K562 (cell line): ENCODE results near the gene DAP. TPM values are rescaled to one million over a fixed set of nuclear protein-coding genes. Genes with fewer than 3 reads are reported as not detected.

ENCODE experiments used
- ATAC-seq: fragments of 200-7000 bp; cut with Tn5 transposase; 3 replicates; pipeline ENCODE4 v1.9.1; 2020; ENCODE audit warnings: moderate library complexity
- BruUV-seq: library from RNA; stranded (reverse); fragments of 400-500 nt; replicated peaks from 2 replicates; lab custom pipeline; 2021; lab: Mats Ljungman, UMichigan
- CTCF ChIA-PET: fragments of 300-600 bp; formaldehyde crosslinking; extraction: SDS; loops from one replicate; lab custom pipeline; 2021; ENCODE audit warnings: low intra/inter-chr PET ratio; lab: Yijun Ruan, JAX
- POLR2A ChIA-PET: fragments of 300-600, 350-650 bp; sonication (Branson Sonifier 250); formaldehyde crosslinking; extraction: SDS; loops from one replicate; lab custom pipeline; 2021; ENCODE audit warnings: antibody characterized with exemption, inconsistent platforms; lab: Yijun Ruan, JAX
- DNase-seq, 4 experiments: peaks; one replicate each; pipeline versions ENCODE4 v3.0.0 to v3.0.0-alpha.2; 2011 to 2018; ENCODE audit warnings: low spot score in 3 of 4, mixed read lengths in 3 of 4; ENCODE audit errors: extremely low read depth in 1 of 4
- FAIRE-seq: peaks from 2 replicates; lab custom pipeline; 2011; peaks lifted over from hg19 to GRCh38; lab: Jason Lieb, UNC
- H2AFZ ChIP-seq: 2 replicates; pipeline ENCODE4 v1.6.0; 2011; ENCODE audit warnings: low read depth, low read length, control low read depth, inconsistent platforms
- H3K27ac ChIP-seq: fragments of 200-600 bp; 3 replicates; pipeline ENCODE4 v1.8.0; 2011; ENCODE audit warnings: low read depth, mild to moderate bottlenecking, control low read depth, inconsistent platforms, low read length, moderate library complexity, mixed read lengths; ENCODE audit errors: extremely low read depth
- H3K27me3 ChIP-seq, 2 experiments: fragments of 300-600 bp in 1 of 2; 2 replicates in 1 of 2; 3 replicates in 1 of 2; pipeline versions ENCODE4 v1.6.0 to v1.8.0; 2011; ENCODE audit warnings: inconsistent platforms in 2 of 2, low read length in 2 of 2, mild to moderate bottlenecking in 1 of 2, mixed read lengths in 1 of 2, moderate library complexity in 1 of 2; ENCODE audit not compliant: control insufficient read depth in 2 of 2, insufficient read depth in 2 of 2
- H3K36me3 ChIP-seq: fragments of 300-600 bp; 3 replicates; pipeline ENCODE4 v1.8.0; 2011; ENCODE audit warnings: mild to moderate bottlenecking, low read length, inconsistent platforms; ENCODE audit not compliant: control insufficient read depth, insufficient read depth
- H3K4me1 ChIP-seq, 2 experiments: fragments of 200-600 bp in 1 of 2; replicated peaks in 1 of 2; 2 replicates in 1 of 2; 3 replicates in 1 of 2; pipeline versions ENCODE4 v1.5.1 to v1.8.0; 2011; ENCODE audit warnings: inconsistent platforms in 2 of 2, low read length in 2 of 2, mild to moderate bottlenecking in 1 of 2, mixed read lengths in 1 of 2, moderate library complexity in 1 of 2; ENCODE audit not compliant: control insufficient read depth in 2 of 2, insufficient read depth in 2 of 2
- H3K4me2 ChIP-seq: 2 replicates; pipeline ENCODE4 v1.6.1; 2011; ENCODE audit warnings: low read length, control low read depth, inconsistent platforms, mixed read lengths; ENCODE audit not compliant: insufficient read depth
- H3K4me3 ChIP-seq: fragments of 200-600 bp; sonication (generic), shearing (Covaris generic); 2 replicates; pipeline ENCODE4 v1.5.1; 2016; ENCODE audit warnings: control low read depth, inconsistent platforms
- H3K79me2 ChIP-seq: fragments of 200-600 bp; 3 replicates; pipeline ENCODE4 v1.8.0; 2011; ENCODE audit warnings: low read length, inconsistent platforms; ENCODE audit not compliant: control insufficient read depth, insufficient read depth
- H3K9ac ChIP-seq, 2 experiments: 2 replicates each; pipeline versions ENCODE4 v1.6.0 to v1.6.1; 2011; ENCODE audit warnings: low read depth in 2 of 2, low read length in 2 of 2, control low read depth in 1 of 2, inconsistent platforms in 1 of 2, mild to moderate bottlenecking in 1 of 2, mixed read lengths in 1 of 2; ENCODE audit not compliant: insufficient read depth in 1 of 2
- H3K9me1 ChIP-seq: one replicate; pipeline ENCODE4 v1.6.0; 2011; ENCODE audit warnings: inconsistent platforms, mild to moderate bottlenecking, low read length, moderate library complexity; ENCODE audit not compliant: control insufficient read depth, insufficient read depth
- H3K9me3 ChIP-seq: replicated peaks from 2 replicates; pipeline ENCODE4 v1.5.1; 2011; ENCODE audit warnings: low read depth, low read length, inconsistent platforms; ENCODE audit not compliant: control insufficient read depth, insufficient read depth
- H4K20me1 ChIP-seq: replicated peaks from 2 replicates; pipeline ENCODE4 v1.6.1; 2011; ENCODE audit warnings: low read length, inconsistent platforms, mixed read lengths; ENCODE audit not compliant: control insufficient read depth, insufficient read depth
- CBX8 ChIP-seq: fragments of 200-600 bp; sonication (generic); IDR thresholded peaks from 2 replicates; pipeline ENCODE4 v1.6.1; 2012; ENCODE audit warnings: borderline replicate concordance, mixed run types, low read depth, mild to moderate bottlenecking, moderate library complexity, mixed read lengths, low read length, control low read depth, inconsistent platforms; ENCODE audit not compliant: poor library complexity, severe bottlenecking; ENCODE audit errors: extremely low read depth
- CTBP1 ChIP-seq: fragments of 450-650 bp; IDR thresholded peaks from 2 replicates; pipeline ENCODE4 v1.6.1; 2016; ENCODE audit warnings: borderline replicate concordance
- FOXM1 ChIP-seq, 2 experiments: fragments of 450-650 bp in 1 of 2; sonication (generic) in 1 of 2; formaldehyde crosslinking in 1 of 2; IDR thresholded peaks; 2 replicates each; pipeline versions ENCODE4 v1.6.1 to v1.9.0; 2017 to 2022; ENCODE audit warnings: low read depth in 2 of 2, mild to moderate bottlenecking in 2 of 2, missing genetic modification reagents in 1 of 2, moderate library complexity in 1 of 2
- KLF13 ChIP-seq: fragments of 450-650 bp; IDR thresholded peaks from 2 replicates; pipeline ENCODE4 v1.6.1; 2016; ENCODE audit warnings: missing genetic modification characterization, low read depth, mild to moderate bottlenecking, missing compliant biosample characterization, moderate library complexity, borderline replicate concordance
- KLF6 ChIP-seq: fragments of 250-450 bp; sonication (Bioruptor Pico); IDR thresholded peaks from 2 replicates; pipeline ENCODE4 v1.4.0; 2020; ENCODE audit warnings: mild to moderate bottlenecking, moderate library complexity, borderline replicate concordance
- NFRKB ChIP-seq: fragments of 450-650 bp; IDR thresholded peaks from 2 replicates; pipeline ENCODE4 v1.6.1; 2016; ENCODE audit warnings: low read depth
- PHTF2 ChIP-seq: fragments of 250-450 bp; sonication (Bioruptor Pico); IDR thresholded peaks from 2 replicates; pipeline ENCODE4 v1.5.0; 2021; ENCODE audit warnings: mild to moderate bottlenecking
- POU5F1 ChIP-seq: fragments of 150-350 bp; IDR thresholded peaks from 2 replicates; pipeline ENCODE4 v1.6.1; 2014; ENCODE audit warnings: borderline replicate concordance, low read length, low read depth, mild to moderate bottlenecking; ENCODE audit not compliant: partially characterized antibody
- RAD51 ChIP-seq: fragments of 450-650 bp; IDR thresholded peaks from 2 replicates; pipeline ENCODE4 v1.7.1; 2016; ENCODE audit warnings: low read depth, mild to moderate bottlenecking, borderline replicate concordance
- RHOXF2B ChIP-seq: fragments of 250-450 bp; sonication (Bioruptor Pico); conservative IDR thresholded peaks from 2 replicates; pipeline ENCODE4 v1.5.1; 2021
- SRSF1 ChIP-seq: fragments of 200-400 bp; formaldehyde crosslinking; IDR thresholded peaks from 2 replicates; pipeline ENCODE4 v1.6.1; 2017; ENCODE audit warnings: mild to moderate bottlenecking, low read depth, low read length, moderate library complexity
- THAP12 ChIP-seq: fragments of 250-450 bp; sonication (Bioruptor Pico); IDR thresholded peaks from 2 replicates; pipeline ENCODE4 v1.9.0; 2021; ENCODE audit warnings: mild to moderate bottlenecking, inconsistent platforms
- WGBS: fragments of 100-300 bp; shearing (Covaris generic); methylation state at CpG from one replicate; pipeline ENCODE4 v1.1.6; 2016; ENCODE audit warnings: low coverage, mixed read lengths; ENCODE audit not compliant: insufficient coverage; ENCODE audit errors: missing lambda C conversion rate; 5-methylcytosine and 5-hydroxymethylcytosine counted together
- in situ Hi-C: fragments of 300-500 bp; cut with MboI; formaldehyde crosslinking; loops from 4 replicates; pipeline ENCODE4 v1.15.0; 2018; ENCODE audit warnings: inconsistent platforms, mixed read lengths
- intact Hi-C: fragments of 100-400 bp; cut with micrococcal nuclease; formaldehyde crosslinking; loops from 2 replicates; pipeline ENCODE4 v1.14.2; 2022
- polyA plus RNA-seq, 8 experiments: library from polyadenylated mRNA; depleted of rRNA in 4 of 8; stranded (reverse) in 5 of 8; unstranded in 3 of 8; fragments of >200 nt; fragmentation: Nextera tagmentation in 2 of 8; fragmentation: Illumina TruSeq in 1 of 8; extraction: Ambion mirVana in 2 of 8; extraction: Trizol in 1 of 8; gene quantifications; 2 replicates each; pipeline versions ENCODE4 v1.2.1 to v1.2.3, GENCODE V29; 2011 to 2014; ENCODE audit warnings: inconsistent platforms in 1 of 8, missing spikeins in 1 of 8
- total RNA-seq, 7 experiments: library from RNA; depleted of rRNA in 6 of 7; stranded (reverse); fragments of >200 nt in 6 of 7; fragmentation: Illumina TruSeq in 2 of 7; extraction: Trizol in 2 of 7; gene quantifications; 2 replicates each; pipeline versions ENCODE4 v1.2.1 to v1.2.3, GENCODE V29; 2011 to 2021; ENCODE audit warnings: low replicate concordance in 1 of 7
- TF ChIP-seq, protein P1 (sequence below): fragments of 200-800 bp; sonication (Bioruptor generic); IDR thresholded peaks from 2 replicates; pipeline ENCODE4 v1.6.1; 2016; ENCODE audit warnings: missing genetic modification characterization, missing compliant biosample characterization
- TF ChIP-seq, protein P2 (sequence below): fragments of 450-650 bp; IDR thresholded peaks from 2 replicates; pipeline ENCODE4 v1.6.1; 2016; ENCODE audit warnings: missing biosample characterization, missing genetic modification characterization

DAP gene
- total and polyA plus RNA-seq, 9 of the 15 experiments (the other 6 are each of a cell fraction or from before 2014, with no cell fraction given), result 14.1 to 151 (median 34.5) TPM

DNA sequence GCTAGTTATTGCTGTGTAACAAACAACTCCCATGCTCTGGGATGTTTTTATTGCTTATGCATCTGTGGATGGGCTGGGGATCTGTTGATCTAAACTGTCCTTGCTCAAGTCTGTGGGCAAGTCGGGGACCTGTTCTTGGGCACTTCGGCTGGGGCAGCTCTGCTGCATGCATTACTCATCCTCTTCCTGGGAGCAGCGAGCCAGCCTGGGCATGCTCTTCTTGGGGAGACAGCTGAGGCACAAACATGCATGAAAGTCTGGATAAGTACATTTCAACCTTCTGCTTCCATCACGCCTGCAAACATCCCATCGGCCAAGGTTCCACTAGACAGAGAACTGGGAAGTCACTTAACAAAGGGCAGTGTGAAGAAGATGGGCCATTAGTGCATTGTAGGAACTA is 130.9 kb downstream of the DAP start:
- no peak overlapping the region for H3K27ac ChIP-seq
- H3K27me3 ChIP-seq, result peaks cover 24 to 53% of the 10 kb centered on the region in 2 experiments
- no peak overlapping the region for H3K4me2 ChIP-seq
- CTCF ChIA-PET, result interaction anchor here (1.0 kb wide), 1 partner anchor 178 kb away, joined by 4 read pairs; no protein-coding TSS in a partner anchor
- intact Hi-C loops, result no loop called here
- H3K4me3 ChIP-seq, result no peak overlapping the region
- DNase-seq, result no peak
- in situ Hi-C loops, result no loop called here
- H3K36me3 ChIP-seq, result no peaks in the 10 kb centered on the region
- POLR2A ChIA-PET, result no interaction called here
- no peaks in the 10 kb centered on the region for H3K79me2 ChIP-seq
- no peaks in the 10 kb centered on the region for H3K9me3 ChIP-seq
- no peaks in the 10 kb centered on the region for H4K20me1 ChIP-seq
- no TSS peak for BruUV-seq
- no peak for ATAC-seq
- 25% methylated on average over 5 of the region's 5 CpGs for WGBS
- H2AFZ ChIP-seq, result no peak overlapping the region
- peaks cover 3% of the 10 kb centered on the region for H3K9me1 ChIP-seq
- FAIRE-seq, result no peak
- H3K4me1 ChIP-seq, result peaks cover 3 to 15% of the 10 kb centered on the region in 2 experiments; a peak in 3 of 5 replicates
- H3K9ac ChIP-seq, result no peak overlapping the region
- TF ChIP-seq CBX8 (no peak), SRSF1 (no peak), FOXM1 (IDR thresholded peaks at IDR 0.05; ENCODE audit: low read depth) (no peak), FOXM1 (CRISPR knock-in tag; IDR thresholded peaks at IDR 0.05; ENCODE audit: low read depth) (no peak), THAP12 (CRISPR knock-in tag) (no peak), KLF13 (tag) (no peak), RHOXF2B (no peak), NFRKB (no peak), CTBP1 (no peak), RAD51 (no peak), KLF6 (CRISPR knock-in tag) (no peak), POU5F1 (no peak), PHTF2 (CRISPR knock-in tag) (no peak)
- TF ChIP-seq, protein P1, sequence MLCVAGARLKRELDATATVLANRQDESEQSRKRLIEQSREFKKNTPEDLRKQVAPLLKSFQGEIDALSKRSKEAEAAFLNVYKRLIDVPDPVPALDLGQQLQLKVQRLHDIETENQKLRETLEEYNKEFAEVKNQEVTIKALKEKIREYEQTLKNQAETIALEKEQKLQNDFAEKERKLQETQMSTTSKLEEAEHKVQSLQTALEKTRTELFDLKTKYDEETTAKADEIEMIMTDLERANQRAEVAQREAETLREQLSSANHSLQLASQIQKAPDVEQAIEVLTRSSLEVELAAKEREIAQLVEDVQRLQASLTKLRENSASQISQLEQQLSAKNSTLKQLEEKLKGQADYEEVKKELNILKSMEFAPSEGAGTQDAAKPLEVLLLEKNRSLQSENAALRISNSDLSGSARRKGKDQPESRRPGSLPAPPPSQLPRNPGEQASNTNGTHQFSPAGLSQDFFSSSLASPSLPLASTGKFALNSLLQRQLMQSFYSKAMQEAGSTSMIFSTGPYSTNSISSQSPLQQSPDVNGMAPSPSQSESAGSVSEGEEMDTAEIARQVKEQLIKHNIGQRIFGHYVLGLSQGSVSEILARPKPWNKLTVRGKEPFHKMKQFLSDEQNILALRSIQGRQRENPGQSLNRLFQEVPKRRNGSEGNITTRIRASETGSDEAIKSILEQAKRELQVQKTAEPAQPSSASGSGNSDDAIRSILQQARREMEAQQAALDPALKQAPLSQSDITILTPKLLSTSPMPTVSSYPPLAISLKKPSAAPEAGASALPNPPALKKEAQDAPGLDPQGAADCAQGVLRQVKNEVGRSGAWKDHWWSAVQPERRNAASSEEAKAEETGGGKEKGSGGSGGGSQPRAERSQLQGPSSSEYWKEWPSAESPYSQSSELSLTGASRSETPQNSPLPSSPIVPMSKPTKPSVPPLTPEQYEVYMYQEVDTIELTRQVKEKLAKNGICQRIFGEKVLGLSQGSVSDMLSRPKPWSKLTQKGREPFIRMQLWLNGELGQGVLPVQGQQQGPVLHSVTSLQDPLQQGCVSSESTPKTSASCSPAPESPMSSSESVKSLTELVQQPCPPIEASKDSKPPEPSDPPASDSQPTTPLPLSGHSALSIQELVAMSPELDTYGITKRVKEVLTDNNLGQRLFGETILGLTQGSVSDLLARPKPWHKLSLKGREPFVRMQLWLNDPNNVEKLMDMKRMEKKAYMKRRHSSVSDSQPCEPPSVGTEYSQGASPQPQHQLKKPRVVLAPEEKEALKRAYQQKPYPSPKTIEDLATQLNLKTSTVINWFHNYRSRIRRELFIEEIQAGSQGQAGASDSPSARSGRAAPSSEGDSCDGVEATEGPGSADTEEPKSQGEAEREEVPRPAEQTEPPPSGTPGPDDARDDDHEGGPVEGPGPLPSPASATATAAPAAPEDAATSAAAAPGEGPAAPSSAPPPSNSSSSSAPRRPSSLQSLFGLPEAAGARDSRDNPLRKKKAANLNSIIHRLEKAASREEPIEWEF, result no peak
- TF ChIP-seq, protein P2, sequence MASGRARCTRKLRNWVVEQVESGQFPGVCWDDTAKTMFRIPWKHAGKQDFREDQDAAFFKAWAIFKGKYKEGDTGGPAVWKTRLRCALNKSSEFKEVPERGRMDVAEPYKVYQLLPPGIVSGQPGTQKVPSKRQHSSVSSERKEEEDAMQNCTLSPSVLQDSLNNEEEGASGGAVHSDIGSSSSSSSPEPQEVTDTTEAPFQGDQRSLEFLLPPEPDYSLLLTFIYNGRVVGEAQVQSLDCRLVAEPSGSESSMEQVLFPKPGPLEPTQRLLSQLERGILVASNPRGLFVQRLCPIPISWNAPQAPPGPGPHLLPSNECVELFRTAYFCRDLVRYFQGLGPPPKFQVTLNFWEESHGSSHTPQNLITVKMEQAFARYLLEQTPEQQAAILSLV (tag), result no peak
